ENCODE results near the gene SLC50A1. TPM values are rescaled to one million over a fixed set of nuclear protein-coding genes. Genes with fewer than 3 reads are reported as not detected.

SLC50A1 gene
- total and polyA plus RNA-seq, 9 of the 15 experiments (the other 6 are each of a cell fraction or from before 2014, with no cell fraction given) = 46.5 to 132 (median 91.9) TPM

GRCh38 chr1:155185783-155186066 is 50.1 kb downstream of the SLC50A1 start:
- TF ChIP-seq BCLAF1 (IDR thresholded peaks at IDR 0.05; ENCODE audit: borderline replicate concordance in 1 of 2, control insufficient read depth in 1 of 2, low read depth in 2 of 2, low read length in 1 of 2) (no peak), ZNF830 (CRISPR knock-in tag; IDR thresholded peaks at IDR 0.05) (no peak), ZNF79 (CRISPR knock-in tag; IDR thresholded peaks at IDR 0.05; ENCODE audit: low read depth) (no peak), HES1 (IDR thresholded peaks at IDR 0.05; ENCODE audit: low read depth) (no peak), CC2D1A (IDR thresholded peaks at IDR 0.05) (no peak), ZNF609 (CRISPR knock-in tag; IDR thresholded peaks at IDR 0.05; ENCODE audit: borderline replicate concordance) (no peak), RFX1 (IDR thresholded peaks at IDR 0.05) (no peak), ZNF174 (CRISPR knock-in tag; IDR thresholded peaks at IDR 0.05) (no peak)
- TF ChIP-seq, protein P1, sequence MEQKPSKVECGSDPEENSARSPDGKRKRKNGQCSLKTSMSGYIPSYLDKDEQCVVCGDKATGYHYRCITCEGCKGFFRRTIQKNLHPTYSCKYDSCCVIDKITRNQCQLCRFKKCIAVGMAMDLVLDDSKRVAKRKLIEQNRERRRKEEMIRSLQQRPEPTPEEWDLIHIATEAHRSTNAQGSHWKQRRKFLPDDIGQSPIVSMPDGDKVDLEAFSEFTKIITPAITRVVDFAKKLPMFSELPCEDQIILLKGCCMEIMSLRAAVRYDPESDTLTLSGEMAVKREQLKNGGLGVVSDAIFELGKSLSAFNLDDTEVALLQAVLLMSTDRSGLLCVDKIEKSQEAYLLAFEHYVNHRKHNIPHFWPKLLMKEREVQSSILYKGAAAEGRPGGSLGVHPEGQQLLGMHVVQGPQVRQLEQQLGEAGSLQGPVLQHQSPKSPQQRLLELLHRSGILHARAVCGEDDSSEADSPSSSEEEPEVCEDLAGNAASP (IDR thresholded peaks at IDR 0.05) = no peak
- TF ChIP-seq, protein P2, sequence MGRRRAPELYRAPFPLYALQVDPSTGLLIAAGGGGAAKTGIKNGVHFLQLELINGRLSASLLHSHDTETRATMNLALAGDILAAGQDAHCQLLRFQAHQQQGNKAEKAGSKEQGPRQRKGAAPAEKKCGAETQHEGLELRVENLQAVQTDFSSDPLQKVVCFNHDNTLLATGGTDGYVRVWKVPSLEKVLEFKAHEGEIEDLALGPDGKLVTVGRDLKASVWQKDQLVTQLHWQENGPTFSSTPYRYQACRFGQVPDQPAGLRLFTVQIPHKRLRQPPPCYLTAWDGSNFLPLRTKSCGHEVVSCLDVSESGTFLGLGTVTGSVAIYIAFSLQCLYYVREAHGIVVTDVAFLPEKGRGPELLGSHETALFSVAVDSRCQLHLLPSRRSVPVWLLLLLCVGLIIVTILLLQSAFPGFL (CRISPR knock-in tag; IDR thresholded peaks at IDR 0.05) = no peak
- Histone ChIP-seq H3K27ac (ENCODE audit: extremely low read depth, low read depth, low read length) (no peak overlapping the region), H3K4me2 (ENCODE audit: insufficient read depth, low read length) (no peak overlapping the region), H3K27me3 (ENCODE audit: control insufficient read depth in 2 of 2, insufficient read depth in 2 of 2, low read length in 2 of 2) (no peaks in the 10 kb centered on the region), H3K4me1 (replicated peaks in 1 of 2; ENCODE audit: control insufficient read depth in 2 of 2, insufficient read depth in 2 of 2, low read length in 2 of 2) (peaks cover 0 to 33% of the 10 kb centered on the region in 2 experiments; a peak in 3 of 5 replicates), H3K36me3 (ENCODE audit: control insufficient read depth, insufficient read depth, low read length) (no peaks in the 10 kb centered on the region), H3K4me3 (no peak overlapping the region), H4K20me1 (replicated peaks; ENCODE audit: control insufficient read depth, insufficient read depth, low read length) (no peaks in the 10 kb centered on the region), H3K9me3 (replicated peaks; ENCODE audit: control insufficient read depth, insufficient read depth, low read depth, low read length) (no peaks in the 10 kb centered on the region), H2AFZ (ENCODE audit: low read depth, low read length) (no peak overlapping the region), H3K9me1 (ENCODE audit: control insufficient read depth, insufficient read depth, low read length) (no peaks in the 10 kb centered on the region), H3K79me2 (ENCODE audit: control insufficient read depth, insufficient read depth, low read length) (no peaks in the 10 kb centered on the region), H3K9ac (ENCODE audit: insufficient read depth in 1 of 2, low read depth in 2 of 2, low read length in 2 of 2) (peak overlapping the region in 1 of 2 experiments; percentile 33; a peak in 2 of 4 replicates)
- BruUV-seq (replicated peaks) = no TSS peak
- ChIA-PET POLR2A (interaction anchor here (1.2 kb wide), 1 partner anchor 9 kb away, joined by 5 read pairs; no protein-coding TSS in a partner anchor), CTCF (ENCODE audit: low intra/inter-chr PET ratio) (no interaction called here)
- no peak for ATAC-seq
- FAIRE-seq = no peak
- no peak for DNase-seq (ENCODE audit: extremely low read depth in 1 of 4, low spot score in 3 of 4)
- 77% methylated on average over 5 of the region's 6 CpGs for WGBS (ENCODE audit: insufficient coverage, low coverage, missing lambda C conversion rate)
- in situ Hi-C loops (cut with MboI) (no loop called here), intact Hi-C loops (cut with micrococcal nuclease) (no loop called here)

Data from K562 (cell line).